HG03432 (cell line): Measurements from ENCODE around the gene PROX1.

ENCODE experiments used
- ATAC-seq: cut with Tn5 transposase; IDR thresholded peaks from one replicate; pipeline ENCODE4 v1.9.1; 2021; ENCODE audit warnings: mild to moderate bottlenecking, moderate library complexity; ENCODE audit not compliant: unreplicated experiment

PROX1 gene

DNA sequence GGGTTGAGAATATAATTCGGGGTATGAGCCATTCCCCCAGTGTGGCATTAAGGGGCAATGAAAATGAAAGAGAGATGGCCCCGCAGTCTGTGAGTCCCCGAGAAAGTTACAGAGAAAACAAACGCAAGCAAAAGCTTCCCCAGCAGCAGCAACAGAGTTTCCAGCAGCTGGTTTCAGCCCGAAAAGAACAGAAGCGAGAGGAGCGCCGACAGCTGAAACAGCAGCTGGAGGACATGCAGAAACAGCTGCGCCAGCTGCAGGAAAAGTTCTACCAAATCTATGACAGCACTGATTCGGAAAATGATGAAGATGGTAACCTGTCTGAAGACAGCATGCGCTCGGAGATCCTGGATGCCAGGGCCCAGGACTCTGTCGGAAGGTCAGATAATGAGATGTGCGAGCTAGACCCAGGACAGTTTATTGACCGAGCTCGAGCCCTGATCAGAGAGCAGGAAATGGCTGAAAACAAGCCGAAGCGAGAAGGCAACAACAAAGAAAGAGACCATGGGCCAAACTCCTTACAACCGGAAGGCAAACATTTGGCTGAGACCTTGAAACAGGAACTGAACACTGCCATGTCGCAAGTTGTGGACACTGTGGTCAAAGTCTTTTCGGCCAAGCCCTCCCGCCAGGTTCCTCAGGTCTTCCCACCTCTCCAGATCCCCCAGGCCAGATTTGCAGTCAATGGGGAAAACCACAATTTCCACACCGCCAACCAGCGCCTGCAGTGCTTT, 9.4 kb downstream of the PROX1 start:
- no peak for ATAC-seq

DNA sequence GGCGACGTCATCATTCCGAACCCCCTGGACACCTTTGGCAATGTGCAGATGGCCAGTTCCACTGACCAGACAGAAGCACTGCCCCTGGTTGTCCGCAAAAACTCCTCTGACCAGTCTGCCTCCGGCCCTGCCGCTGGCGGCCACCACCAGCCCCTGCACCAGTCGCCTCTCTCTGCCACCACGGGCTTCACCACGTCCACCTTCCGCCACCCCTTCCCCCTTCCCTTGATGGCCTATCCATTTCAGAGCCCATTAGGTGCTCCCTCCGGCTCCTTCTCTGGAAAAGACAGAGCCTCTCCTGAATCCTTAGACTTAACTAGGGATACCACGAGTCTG, 10.0 kb downstream of the PROX1 start:
- no peak for ATAC-seq

DNA sequence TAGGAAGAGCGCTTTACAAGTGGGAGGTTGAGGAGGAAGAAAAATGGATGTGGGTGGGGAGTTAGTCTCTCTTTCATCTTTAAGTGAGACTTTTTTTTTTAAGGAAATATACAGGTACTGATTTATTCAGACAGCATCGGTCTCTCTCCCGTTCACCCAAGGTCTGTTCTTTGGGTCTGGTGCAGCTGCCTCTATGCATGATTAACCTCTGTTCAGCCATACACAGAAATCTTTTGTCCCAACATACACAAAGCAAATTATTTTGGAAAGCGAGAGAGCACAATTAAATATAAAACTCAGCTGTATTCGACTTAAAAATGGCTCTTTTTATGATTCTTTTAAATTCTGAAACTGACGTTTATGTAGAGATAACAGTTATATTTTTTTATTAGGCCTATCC, 11.0 kb downstream of the PROX1 start:
- ATAC-seq = no peak

DNA sequence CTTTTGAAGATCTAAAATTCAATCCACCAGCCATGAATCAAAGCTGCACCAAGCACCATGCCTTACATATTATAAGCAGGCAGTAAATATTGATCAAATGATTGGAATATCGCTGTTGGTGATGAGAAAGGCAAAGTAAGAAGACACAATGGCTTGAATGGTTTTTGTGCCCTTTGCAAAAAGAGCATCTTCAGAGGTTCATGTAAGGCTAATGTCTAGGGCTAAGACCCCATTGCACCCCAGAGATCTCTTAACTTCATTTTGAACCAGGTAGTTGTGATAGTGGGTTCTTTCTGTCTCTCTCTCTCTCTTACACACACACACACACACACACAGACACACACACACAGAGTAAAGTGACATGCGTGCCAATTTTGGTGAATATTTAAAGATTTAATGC, 12.0 kb downstream of the PROX1 start:
- ATAC-seq = no peak

DNA sequence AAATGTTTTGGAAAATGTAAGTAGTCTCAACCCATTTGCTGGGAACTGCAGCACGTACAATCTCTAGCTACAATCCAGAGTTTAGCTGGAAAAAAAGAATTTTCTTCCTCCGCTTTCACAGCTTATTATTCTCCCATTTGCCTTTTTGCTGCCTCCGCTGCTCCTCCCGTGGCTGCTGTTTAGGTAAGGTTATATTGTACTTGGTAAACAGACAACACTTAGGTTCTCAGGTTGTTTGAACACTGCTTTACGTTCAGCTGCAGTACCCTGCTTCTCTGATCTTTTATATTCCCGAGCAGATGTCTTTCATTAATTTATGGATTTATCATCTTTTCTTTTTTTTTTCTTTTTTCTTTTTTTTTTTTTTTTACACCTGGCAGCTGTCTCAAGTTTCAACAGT, 14.3 kb downstream of the PROX1 start:
- ATAC-seq = no peak

DNA sequence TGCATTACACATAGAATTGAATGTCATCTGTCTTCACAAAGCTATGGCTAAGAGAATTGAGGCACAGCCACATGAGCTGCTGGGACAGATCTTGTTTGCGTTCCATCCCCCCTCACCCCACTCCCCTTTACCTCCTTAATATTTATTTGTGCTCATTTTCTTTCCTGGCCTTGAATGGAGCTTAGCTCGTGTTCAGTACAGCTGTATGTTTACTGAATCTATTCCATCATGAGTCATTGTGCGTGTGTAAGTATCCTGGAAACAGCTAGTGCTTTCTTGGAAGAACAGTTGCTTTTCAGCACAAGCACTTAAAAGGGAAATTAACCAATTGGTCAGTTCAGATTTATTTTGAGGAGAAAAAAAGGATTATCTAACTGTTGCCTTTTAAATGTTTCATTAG, 14.7 kb downstream of the PROX1 start:
- no peak for ATAC-seq

DNA sequence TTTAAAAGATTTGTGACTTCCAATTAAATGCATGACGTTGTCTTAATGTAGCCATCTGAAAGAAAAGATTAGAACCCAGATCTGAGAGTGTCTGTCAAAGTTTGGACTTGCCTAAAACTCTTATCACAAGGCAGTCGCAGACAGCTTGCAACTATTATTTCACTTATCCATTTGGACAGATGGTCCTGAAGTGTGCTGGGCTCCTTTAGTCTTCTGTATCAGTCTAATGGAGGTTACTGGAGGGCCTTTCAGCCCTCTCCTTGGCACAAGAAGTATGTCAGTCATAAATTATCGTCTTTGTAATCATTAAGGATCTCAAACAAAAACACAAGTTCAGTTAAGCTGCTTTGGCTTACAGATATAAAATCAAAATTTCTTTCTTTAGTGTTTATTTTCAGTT, 15.5 kb downstream of the PROX1 start:
- no peak for ATAC-seq

DNA sequence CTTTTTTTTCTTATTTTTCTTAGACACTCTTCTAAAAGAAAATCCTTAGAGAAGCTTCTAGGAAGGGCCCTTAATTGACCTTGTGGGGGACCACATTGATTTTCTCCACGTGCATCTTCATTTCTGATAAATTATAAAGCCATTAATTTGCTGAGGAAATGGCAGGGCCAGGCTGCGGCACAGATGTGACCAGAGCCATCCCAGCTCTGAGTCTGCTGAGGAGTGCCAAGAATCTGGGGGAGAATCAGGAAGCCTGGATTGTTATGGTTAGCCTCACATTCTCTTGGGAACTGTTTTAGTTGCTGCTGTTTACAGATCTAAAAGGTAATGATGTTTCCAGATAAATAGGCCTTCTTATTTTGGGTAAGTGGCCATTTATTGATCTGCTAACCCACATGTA, 16.2 kb downstream of the PROX1 start:
- ATAC-seq = no peak

DNA sequence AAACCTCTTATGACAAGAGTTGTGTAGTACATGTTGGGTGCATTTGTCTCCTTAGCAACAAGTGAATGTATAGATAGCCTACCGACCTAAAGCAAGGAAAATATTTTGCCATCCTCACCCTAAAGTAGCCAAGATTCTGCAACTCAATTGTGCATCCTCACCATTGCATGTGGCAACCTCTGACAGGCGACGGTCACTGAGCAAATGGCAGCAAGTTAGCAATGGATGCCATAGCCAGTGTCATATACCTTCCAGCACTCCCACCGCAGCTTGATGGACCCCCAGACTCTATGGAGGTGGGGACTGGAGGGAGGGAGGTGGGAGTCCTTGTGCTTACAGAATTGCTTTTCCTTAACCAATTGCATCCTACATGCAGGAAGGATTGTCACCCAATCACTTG, 17.0 kb downstream of the PROX1 start:
- no peak for ATAC-seq

DNA sequence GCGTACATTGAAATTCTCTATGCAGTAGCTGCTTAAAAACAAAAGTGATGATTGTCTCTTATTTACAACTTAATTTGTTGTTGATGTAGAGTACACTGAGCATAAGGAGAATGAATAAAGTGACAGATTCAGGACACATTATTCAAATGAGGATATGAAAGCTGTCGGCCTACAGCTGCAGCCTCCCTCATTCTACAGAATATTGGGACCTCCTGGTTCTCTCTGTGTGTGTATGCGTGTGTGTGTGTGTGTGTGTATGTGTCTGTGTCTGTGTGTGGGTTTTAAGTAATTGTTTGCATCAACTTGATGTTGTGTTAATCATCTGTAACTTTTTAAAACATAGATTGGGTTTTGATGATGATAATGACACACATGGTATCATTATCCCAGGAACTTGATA, 17.9 kb downstream of the PROX1 start:
- ATAC-seq = no peak

DNA sequence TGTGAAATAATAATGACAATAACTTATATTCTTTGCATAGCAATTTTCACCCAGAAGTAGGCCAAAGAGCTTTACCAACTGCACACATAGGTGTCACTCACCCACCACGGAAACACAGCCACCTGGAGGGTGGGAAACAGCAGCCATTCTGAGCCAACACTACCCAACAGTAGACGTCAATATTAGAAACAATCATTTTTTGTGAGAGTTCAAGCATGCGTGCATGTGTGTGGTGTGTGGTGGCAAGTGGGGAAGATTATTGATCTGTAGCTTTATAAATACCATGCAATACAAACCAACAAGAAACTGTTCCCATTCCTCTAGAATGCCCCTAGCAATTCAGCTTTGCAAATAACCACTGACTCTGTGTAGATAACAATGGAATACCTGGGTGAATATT, 19.1 kb downstream of the PROX1 start:
- ATAC-seq = no peak

DNA sequence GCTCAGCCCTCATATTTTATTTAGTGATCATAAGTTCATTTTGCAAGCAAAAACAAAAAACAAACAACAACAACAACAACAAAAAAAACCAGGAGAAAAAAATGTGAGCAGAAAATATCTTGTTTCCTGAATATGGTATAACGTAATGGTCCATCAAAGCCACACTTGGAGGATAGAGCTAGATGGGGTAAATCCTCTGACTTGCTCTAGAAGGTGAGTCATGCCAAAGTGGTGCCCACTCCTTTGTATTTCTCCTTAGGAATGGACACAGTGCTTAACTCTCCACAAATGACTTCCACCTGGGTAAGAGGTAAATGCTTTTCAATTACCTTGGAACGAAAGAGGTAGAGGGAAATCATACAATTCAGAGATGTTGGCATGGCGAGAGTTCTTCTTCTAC, 20.6 kb downstream of the PROX1 start:
- ATAC-seq = no peak

DNA sequence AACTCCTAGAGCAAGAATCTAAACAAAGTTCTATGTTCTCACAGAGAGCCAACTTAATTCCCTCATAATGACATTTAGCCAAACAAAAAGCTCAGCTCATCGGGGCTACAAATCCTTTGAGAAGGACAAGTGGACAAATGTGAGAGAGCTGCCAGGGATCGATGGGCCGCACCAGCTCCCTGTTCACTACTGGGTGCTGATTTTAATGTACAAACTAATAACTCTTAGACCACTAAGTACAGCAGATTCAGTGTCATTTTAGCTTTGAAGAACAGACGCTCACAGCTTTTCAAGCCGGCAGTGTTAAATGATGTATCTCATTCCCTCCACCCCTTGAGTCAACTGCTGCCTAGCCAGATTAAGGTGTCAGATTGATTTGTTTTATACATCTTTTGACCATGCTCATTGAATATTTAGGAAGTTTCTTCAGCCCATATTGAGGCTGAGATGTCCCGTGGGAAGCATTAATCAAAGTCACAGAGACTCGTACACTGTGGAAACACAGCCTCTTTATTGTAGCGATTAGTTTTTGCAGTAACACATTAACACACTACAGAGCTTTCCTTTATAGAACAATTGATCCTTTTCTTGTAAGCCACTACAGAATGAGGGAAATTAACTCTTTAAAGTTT, 21.1 kb downstream of the PROX1 start:
- no peak for ATAC-seq

DNA sequence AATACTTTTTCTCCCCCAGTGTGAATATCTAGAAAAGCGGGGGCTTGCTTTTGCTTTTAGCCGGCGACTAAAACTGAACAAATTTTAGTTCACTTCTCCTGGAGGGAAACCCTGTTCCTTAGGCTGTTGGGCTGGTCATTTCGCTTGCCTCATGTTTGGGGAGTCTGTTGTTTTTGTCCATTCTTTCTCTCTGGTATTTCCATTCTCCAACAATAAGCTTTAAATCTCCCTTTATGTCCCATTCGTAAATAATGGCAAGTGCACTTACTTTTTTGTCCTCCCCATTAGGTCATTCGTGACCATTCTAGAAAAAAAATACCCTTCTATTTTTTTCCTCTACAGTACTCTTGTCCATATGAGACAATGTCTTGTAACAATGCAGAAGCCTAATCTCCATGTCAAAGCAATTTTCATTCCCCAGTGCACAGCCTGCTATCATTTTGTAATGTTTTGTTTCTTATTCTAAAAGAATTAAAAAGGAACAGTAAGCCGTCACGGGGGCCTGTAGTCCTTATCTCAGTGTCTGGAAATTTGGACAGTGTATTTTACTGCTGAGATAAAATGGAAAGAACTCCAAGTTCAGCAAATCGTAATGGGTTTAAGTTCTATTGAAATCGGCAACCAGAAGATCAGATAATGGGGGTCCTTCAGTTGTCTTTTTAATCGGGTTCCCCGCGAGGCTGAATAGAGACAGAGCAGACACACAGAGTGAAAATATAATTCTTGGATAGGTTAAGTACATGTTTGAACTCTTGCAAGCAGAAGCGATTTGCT, 21.8 kb downstream of the PROX1 start:
- ATAC-seq = no peak

DNA sequence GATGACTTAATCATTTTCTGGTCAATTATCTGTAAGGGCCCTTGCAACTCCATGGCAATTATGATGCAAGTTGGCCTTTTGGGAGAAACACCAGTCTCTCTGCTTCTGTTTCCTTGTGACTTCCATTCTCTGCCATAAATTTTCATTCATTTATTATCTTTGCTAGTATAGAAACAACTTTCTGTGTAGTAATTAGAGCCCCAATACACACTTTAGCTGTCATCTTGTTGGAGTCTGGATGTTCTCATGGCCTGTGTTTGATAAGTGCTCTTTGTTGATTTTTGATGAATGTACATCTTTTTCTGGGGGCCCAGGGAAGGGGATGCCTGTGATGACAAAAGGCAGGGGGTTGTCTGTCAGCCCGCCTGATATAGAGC, 22.4 kb downstream of the PROX1 start:
- no peak for ATAC-seq

DNA sequence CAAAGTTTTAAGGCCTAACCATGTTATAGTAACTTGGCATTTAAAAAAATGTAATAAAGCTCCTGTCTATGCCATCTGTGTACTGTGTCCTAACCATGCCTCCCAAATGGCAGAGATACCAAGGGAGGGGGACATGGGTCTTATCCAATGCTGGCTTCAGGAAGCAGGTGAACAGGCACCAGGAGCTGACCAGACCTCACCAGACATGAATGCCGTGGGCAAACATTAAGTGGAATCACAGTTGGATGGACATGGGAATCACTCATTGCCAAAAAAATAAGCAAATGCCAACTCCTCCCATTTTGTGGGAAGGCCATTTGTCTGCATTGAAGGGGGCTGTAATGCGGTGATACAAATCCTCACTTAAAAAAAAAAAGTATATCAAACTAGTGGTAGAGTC, 22.9 kb downstream of the PROX1 start:
- no peak for ATAC-seq

DNA sequence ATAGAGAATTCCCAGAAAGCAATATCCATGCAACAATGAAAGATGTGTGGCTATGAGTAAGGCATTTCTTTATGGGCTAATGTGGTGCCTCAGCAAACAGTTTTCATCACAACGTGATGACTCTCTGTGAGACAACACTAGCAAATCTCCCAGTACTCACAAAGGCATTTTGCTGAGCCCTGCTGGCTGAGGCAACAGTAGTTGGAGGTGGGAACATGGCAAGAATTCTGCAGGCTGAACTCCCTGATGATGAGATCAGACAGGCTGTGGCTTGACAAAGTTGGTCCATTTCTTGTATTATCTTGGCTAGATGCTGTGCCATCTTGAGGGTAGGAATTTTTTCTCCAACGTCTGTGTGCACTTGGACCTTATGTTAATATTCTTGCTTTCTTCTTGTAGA, 24.6 kb downstream of the PROX1 start:
- no peak for ATAC-seq

DNA sequence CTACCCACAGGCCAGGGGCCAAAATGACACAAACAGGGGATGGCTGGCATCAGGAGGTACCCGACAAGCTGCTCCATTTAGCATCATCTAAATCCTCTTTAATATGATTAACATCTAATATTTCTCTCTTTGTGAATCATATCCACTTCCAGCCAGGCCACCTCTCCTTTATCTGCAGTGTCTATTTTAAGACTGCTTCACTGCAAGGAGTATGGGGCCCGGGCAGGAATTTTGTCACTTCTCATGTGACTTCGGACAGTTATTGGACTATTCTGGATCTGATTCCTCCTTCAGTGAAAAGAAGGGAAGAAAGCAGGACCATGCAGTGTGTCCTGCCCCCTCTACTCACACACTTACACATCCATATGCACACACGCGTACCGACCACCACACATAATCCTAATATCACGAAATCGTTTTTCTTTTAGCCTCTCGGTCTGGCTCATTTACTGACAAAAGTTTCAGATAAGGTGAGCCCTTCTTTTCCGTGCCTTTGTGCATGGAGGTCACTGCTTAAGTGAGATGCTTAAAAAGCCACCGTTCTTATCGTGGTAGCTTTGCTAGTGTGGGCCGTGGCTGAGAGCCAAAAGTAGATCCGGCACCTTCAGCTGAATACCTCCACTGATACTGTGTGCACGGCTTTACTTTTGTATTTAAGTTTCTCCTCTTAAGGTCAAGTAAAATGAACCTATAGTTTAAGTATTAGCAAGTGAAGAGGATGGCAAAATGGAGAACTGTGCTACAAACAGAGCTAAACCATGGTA, 26.0 kb downstream of the PROX1 start:
- ATAC-seq = no peak

DNA sequence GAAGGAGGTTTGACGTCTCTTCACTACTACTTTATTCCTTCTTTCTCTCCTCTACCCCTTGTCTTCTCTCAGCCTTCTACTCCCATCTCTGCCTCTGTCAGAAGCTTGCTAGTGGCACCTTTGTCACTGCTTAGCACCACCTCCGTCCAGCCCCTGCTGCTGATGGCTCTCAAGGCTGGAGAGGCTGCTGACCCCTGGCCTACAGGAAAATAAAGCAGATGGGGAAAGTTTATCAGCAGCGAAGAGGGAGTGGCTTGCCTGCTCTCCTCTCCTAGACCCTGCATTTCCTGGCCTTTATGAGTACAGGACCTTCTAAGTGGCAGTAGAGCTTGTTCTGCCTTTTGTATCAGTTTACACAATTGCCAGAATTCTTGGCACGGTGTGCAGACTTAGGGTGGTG, 27.0 kb downstream of the PROX1 start:
- no peak for ATAC-seq

DNA sequence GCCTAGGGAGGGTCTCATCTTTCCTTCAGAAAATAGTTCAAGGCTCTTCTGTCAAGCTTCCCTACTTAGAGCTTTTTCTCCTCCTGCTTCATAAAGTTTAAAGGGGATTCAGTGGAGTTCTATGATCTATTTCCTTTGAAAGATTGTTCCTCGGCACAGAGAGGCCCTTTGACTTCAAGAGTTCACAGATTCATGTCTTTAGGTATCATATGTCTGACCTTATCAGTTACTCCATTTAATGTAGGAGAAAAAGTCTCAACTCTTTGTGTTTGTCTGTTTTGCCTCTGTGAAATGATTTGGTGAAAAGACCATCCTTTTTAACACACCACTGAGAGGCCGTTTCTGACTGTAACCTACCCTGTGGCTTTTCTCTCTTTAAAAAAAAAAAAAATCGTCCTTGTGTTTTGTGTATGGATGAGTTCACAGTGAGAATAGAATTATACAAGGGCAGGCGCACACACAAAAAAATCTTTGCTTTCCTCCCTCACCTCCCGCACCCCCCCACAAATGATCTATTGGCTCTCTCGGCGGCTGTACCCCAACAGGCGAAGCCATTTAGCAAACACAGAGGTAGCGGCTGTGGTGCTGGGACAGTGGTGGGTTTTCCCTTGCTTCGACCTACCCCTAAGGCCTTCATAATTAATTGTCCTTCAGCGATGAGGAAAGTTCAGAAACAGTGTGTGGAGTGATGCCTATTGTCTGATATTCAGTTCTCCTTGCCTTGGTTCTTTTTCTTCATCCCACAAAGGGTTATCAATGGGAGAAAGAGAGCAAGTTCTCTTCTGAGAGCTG, 29.6 kb downstream of the PROX1 start:
- ATAC-seq = no peak
